GM12872 (cell line): ENCODE data around the gene SLC15A3.
A peak's percentile ranks its signal among the peaks of the same experiment; 100 is the strongest.

Experiments
- TF ChIP-seq, protein P1 (sequence below): IDR thresholded peaks from 3 replicates; pipeline ENCODE4 v1.5.1; 2011; ENCODE audit warnings: low read depth, mild to moderate bottlenecking, low read length, moderate library complexity; ENCODE audit not compliant: insufficient read depth

The SLC15A3 gene

DNA sequence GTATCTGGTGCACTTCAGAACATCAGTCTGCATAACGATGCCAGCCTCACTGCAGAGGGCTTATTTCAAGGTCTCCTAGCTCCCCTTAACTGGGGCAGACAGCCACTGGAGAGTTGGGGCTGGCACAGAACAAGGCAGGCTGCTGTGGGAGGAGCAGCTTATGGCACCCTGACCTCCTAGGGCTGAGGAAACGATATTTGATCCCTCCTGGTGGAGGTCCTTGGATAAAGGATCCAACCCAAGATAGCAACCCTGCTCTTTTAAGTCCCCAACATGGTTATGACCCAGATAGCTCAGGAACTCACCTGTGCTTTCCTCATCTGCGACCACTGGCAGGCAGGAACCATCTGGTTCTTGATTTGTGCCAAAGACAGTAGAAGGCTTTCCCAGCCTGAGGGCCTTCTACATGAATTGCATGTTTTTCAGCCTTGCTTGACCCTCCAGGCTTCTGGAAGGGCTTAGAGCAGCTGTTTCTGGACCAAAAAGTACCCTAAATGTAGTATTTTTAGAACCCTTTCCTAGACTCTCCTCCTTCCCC, 35.2 kb downstream of the SLC15A3 start:
- TF ChIP-seq, protein P1, sequence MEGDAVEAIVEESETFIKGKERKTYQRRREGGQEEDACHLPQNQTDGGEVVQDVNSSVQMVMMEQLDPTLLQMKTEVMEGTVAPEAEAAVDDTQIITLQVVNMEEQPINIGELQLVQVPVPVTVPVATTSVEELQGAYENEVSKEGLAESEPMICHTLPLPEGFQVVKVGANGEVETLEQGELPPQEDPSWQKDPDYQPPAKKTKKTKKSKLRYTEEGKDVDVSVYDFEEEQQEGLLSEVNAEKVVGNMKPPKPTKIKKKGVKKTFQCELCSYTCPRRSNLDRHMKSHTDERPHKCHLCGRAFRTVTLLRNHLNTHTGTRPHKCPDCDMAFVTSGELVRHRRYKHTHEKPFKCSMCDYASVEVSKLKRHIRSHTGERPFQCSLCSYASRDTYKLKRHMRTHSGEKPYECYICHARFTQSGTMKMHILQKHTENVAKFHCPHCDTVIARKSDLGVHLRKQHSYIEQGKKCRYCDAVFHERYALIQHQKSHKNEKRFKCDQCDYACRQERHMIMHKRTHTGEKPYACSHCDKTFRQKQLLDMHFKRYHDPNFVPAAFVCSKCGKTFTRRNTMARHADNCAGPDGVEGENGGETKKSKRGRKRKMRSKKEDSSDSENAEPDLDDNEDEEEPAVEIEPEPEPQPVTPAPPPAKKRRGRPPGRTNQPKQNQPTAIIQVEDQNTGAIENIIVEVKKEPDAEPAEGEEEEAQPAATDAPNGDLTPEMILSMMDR: no peak

DNA sequence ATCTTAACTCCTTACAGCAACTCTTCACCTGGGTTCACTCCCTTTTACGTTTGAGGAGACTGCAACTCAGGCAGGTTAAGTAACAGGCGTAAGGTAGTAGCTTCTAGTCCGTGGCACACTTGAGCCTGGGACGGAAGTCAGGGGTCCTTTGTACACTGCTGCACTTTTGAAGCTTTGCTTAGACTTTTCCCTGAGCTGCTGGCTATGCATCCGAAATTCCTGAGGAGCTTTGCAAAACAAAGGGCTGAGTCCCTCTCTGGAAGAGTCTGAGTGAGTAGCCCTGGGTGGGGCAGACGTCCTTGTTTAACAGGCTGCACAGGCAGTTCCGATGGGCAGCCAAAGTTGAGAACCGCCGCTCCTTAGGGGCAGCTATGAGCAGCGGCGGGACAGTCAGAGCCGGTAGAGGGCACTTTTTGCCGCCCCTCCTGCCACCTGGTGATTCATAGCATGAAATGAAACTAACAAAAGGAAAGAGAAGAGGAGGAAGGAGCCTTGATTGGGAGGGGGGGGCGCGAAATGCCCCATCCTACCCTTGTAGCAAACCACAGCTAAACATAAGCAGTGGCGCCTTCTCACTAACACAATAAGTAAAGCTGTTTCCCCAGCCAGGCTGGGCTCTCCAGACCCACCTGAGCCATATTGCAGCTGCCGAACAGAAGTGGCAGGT, 36.6 kb downstream of the SLC15A3 start:
- TF ChIP-seq, protein P1: peak; percentile 51

DNA sequence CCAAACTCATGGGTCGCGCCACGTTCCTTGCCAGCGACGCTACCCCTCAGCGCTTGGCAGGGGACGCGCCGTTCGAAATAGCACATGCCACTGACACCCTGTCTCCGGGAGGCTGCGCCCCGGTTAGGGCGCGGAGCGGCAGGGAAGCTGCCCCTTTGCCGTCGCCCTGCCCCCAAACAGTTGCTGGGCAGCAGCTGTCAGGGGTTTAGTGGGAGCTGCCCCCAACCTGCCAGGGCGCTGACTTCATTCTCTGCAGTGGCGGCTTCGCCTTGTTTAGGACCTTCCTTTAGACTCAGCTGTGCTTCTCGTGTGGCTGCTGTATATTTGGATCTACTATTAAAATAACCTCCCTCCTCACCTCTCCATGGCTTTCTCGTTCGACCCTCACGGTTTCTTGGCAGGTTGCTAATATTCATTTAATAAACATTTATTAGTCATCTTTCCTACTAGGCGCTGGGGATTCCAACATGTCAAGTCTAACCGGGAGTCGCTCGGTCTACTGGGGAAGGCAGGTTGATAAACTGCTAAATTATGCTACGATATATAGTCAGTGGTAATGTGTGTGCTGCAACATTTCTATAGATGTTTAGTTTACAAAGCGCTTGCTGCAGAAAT, 37.2 kb downstream of the SLC15A3 start:
- TF ChIP-seq, protein P1: no peak

DNA sequence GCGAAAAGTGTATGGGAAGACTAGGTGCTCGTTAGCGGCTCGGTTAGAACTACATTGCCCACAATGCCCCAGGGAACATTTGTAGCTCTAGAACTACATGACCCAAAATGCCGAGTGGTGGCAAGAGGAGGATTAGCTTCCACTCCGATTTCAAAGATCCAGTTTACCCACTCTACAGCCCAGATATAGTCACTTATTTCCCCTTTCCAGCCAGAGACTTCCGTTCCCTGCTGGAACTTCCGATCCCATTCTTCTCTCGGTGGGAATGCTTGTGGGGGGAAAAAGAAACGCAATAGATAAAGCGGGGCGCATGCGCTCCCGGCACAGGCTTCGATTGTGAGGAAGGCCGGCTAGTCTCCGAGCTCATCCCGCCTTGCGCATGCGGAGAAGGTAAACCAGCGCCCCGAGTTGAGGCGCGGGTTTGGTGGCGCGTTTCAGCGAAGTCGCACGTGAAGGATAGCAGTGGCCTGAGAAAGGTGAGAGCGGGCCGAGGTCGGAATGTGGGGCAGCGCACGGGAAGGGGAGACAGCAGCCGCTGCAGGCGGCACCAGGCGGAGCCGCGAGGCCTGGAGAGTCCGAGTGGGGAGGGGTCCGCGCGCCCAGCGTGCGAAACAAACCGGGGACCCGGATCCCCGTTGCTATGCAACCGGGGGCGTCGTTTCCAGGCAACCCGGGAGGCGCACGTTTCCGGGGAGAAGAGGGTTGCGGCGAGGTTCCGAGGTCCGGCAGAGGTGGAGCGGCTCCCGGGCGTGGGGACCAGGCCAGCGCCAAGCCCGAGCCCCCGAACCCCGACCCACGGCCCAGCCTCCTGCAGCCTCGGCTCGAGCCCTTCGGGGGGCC, 38.0 kb downstream of the SLC15A3 start, which contains the start of gene TMEM109:
Gene TMEM109, plus strand, starts transcription at position 366 of the 840 bp plus-strand sequence. CDS start 5,536 bp downstream, outside the sequence.
- TF ChIP-seq, protein P1: no peak

DNA sequence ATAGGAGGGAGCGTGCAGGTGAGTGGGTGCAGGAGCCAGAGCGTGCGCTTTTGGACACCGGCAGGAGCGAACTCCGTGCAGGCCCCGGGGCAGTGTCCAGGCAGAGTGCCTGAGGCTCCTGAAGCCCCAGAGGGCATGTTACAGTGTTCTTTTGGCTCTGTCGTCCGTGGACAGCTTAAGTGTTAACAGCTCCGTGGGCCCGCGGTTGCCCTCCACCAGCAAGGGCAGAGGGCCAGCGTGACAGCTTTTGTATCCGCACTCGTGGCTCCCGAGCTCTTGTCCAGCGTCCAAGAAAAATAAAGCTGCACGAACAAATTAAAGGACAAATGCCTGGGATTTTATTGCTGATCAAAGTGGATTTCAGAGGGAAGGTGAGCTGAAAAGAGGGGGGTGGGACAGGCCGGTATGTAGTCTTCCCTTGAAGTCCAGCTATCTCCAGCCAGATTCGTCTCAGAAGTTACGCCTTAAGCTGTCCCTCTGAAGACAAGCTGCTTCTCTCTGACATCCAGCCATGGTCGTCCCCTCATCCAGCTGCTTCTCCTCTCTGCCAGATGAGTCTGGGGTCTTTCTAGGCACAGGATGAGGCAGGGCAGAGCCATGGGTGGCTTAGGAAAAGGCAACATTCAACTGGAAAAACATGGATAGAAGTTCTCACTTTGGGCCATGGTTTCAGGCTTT, 39.0 kb downstream of the SLC15A3 start:
- TF ChIP-seq, protein P1: no peak

DNA sequence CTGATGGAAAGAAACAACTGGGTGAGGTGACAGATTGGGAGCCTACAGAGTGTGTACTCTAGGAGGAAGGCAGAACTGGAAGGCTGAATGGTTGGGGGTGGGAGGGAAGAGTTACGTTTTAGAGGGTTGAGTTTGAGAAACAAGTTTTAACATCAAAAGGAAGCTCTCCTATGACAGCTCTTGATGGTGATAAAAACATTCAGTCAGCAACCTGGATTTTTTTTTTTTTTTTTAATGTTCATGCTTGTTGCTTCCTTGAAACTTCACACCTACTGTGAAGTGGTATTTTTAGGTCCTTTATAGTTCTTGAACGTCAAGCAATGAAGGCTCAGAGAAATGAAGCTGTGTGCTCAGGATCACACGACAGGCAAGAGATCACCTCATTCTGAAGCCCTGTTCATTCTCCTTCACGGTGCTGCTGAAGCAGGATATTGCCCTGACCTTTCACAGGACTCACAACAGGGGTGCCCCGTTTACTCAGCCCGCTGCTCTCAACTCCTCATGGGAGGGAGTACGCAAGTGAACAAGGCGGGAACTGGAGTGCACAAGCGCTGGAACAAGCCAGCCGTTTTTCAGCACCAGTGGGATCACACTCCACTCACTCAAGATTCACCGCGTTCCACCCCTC, 39.6 kb downstream of the SLC15A3 start:
- TF ChIP-seq, protein P1: no peak
